GM19455 (cell line): Measurements from ENCODE around the gene CNRIP1.

Experiments used
- ATAC-seq: cut with Tn5 transposase; IDR thresholded peaks from one replicate; pipeline ENCODE4 v1.9.1; 2021; ENCODE audit not compliant: unreplicated experiment

Gene CNRIP1

GRCh38 chr2:68252400-68253218, 67.1 kb downstream of the CNRIP1 start, which contains the start of gene PPP3R1:
Gene PPP3R1 (minus strand): TSS chr2:68252532. CDS start chr2:68252127, 405 bp downstream.
- ATAC-seq: peak; percentile 76

- ATAC-seq: peak; percentile 13
These were observed 67.8 kb downstream of the CNRIP1 start for GRCh38 chr2:68251855-68252399.

- peak; percentile 59 for ATAC-seq
These were observed 68.4 kb downstream of the CNRIP1 start for GRCh38 chr2:68251187-68251854.

GRCh38 chr2:68250652-68251186, 69.0 kb downstream of the CNRIP1 start:
- peak; percentile 2 for ATAC-seq

- no peak for ATAC-seq
These were observed 69.6 kb downstream of the CNRIP1 start for GRCh38 chr2:68250196-68250595.

GRCh38 chr2:68248806-68249205, 70.9 kb downstream of the CNRIP1 start:
- no peak for ATAC-seq

GRCh38 chr2:68248361-68248760, 71.4 kb downstream of the CNRIP1 start:
- ATAC-seq: no peak

GRCh38 chr2:68246396-68246795, 73.4 kb downstream of the CNRIP1 start:
- no peak for ATAC-seq

- ATAC-seq: no peak
These were observed 74.1 kb downstream of the CNRIP1 start for GRCh38 chr2:68245672-68246071.

- ATAC-seq: no peak
These were observed 74.7 kb downstream of the CNRIP1 start for GRCh38 chr2:68245066-68245465.

- no peak for ATAC-seq
These were observed 75.3 kb downstream of the CNRIP1 start for GRCh38 chr2:68244456-68244855.
